GM12878 (cell line): Measurements from ENCODE around the gene ACSS1.

Source experiments
- CTCF ChIP-seq, 3 experiments: IDR thresholded peaks in 2 of 3; conservative IDR thresholded peaks in 1 of 3; 2 replicates each; pipeline ENCODE4 v1.5.1; 2011; ENCODE audit warnings: low read depth in 3 of 3, low read length in 3 of 3, mild to moderate bottlenecking in 3 of 3, control low read depth in 2 of 3, moderate library complexity in 2 of 3, inconsistent platforms in 1 of 3, mixed read lengths in 1 of 3; ENCODE audit not compliant: control insufficient read depth in 2 of 3, insufficient read depth in 1 of 3; ENCODE audit errors: extremely low read depth in 1 of 3
- RELA ChIP-seq: fragments of 450-650 bp; IDR thresholded peaks from 2 replicates; pipeline ENCODE4 v1.8.0; 2014; ENCODE audit warnings: borderline replicate concordance; ENCODE audit not compliant: partially characterized antibody
- TF ChIP-seq, protein P1 (sequence below): IDR thresholded peaks from 2 replicates; pipeline ENCODE4 v1.6.1; 2011; ENCODE audit warnings: low read depth, low read length, improper control_type of control experiment, borderline replicate concordance
- TF ChIP-seq, protein P2 (sequence below): IDR thresholded peaks from 2 replicates; pipeline ENCODE4 v1.6.1; 2011; ENCODE audit warnings: borderline replicate concordance, low read depth, mild to moderate bottlenecking, moderate library complexity, low read length; ENCODE audit not compliant: insufficient read depth, poor library complexity, severe bottlenecking

- TF ChIP-seq, protein P1, sequence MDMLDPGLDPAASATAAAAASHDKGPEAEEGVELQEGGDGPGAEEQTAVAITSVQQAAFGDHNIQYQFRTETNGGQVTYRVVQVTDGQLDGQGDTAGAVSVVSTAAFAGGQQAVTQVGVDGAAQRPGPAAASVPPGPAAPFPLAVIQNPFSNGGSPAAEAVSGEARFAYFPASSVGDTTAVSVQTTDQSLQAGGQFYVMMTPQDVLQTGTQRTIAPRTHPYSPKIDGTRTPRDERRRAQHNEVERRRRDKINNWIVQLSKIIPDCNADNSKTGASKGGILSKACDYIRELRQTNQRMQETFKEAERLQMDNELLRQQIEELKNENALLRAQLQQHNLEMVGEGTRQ = no peak
- TF ChIP-seq, protein P2, sequence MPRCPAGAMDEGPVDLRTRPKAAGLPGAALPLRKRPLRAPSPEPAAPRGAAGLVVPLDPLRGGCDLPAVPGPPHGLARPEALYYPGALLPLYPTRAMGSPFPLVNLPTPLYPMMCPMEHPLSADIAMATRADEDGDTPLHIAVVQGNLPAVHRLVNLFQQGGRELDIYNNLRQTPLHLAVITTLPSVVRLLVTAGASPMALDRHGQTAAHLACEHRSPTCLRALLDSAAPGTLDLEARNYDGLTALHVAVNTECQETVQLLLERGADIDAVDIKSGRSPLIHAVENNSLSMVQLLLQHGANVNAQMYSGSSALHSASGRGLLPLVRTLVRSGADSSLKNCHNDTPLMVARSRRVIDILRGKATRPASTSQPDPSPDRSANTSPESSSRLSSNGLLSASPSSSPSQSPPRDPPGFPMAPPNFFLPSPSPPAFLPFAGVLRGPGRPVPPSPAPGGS = no peak
- TF ChIP-seq CTCF (IDR thresholded peaks at IDR 0.05 in 2 of 3, conservative IDR thresholded peaks at IDR 0.05 in 1 of 3; ENCODE audit: control insufficient read depth in 2 of 3, extremely low read depth in 1 of 3, insufficient read depth in 1 of 3, low read depth in 3 of 3, low read length in 3 of 3) (no peak), RELA (no peak)
These were observed 91.5 kb downstream of the ACSS1 start for GRCh38 chr20:24966317-24967012.
